RKO (cell line): Measurements from ENCODE around the gene NBEAL2.

Source experiments
- DNase-seq: peaks from one replicate; pipeline ENCODE4 v3.0.0-alpha.2; 2016; ENCODE audit warnings: low spot score

Gene NBEAL2

DNA sequence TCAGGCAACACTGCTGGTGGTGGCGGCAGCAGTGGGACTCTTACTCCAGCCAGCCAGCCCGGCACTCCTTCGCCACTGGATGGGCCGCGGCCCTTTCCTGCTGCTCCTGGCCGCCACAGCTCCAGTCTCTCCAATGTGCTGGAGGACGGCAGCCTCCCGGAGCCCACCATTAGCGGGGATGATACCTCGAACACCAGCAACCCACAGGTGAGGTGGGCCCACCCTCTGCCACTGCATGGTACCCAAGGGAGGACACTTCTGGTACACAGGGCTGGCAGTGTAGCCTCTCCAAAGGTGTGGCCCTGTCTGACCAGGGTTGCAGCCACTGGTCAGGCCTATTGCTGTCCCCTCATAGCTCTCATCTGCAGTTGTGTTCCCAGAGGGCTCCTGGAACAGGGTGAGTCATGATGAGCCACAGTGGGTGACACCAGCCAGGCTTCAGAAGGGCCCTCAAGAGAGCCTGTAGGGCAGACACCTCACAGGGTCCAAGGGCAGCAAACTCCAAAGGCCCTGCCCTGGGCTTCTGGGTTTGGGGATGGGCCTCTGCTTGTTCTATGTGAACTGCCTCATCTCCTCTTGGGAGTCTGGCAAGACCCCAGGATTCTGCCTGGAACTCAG lies 20.8 kb downstream of the NBEAL2 start:
- peak; percentile 64 for DNase-seq

DNA sequence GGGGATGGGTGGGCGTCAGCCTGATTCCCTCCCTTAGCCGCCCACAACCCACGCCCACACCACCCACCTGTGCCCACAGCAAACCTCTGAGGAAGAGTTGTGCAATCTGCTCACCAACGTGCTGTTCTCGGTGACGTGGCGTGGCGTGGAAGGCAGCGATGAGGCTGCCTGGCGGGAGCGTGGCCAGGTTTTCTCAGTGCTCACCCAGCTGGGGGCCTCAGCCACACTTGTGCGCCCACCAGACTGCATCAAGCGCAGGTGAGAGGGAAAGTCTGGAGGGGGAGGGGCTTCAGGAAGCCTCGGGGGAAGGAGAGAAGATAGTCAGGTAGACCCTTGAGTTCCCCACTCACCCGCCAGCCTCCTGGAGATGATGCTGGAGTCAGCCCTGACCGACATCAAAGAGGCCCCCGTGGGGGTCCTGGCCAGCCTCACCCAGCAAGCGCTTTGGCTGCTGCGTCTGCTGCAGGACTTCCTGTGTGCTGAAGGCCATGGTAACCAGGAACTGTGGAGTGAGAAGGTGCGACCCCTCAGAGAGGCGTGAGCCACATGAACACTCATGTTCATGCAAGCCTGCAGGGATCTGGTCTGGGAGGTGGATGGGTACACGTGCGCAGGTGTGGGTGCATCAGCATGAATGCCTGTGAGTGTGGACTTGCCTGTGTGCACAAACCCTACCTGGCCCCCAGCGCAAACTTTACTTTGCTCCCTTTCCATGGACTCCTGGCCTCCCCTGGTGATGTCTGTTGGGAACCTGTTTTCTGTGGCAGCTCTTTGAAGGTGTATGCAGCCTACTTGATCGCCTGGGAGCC lies 21.7 kb downstream of the NBEAL2 start:
- DNase-seq: no peak

DNA sequence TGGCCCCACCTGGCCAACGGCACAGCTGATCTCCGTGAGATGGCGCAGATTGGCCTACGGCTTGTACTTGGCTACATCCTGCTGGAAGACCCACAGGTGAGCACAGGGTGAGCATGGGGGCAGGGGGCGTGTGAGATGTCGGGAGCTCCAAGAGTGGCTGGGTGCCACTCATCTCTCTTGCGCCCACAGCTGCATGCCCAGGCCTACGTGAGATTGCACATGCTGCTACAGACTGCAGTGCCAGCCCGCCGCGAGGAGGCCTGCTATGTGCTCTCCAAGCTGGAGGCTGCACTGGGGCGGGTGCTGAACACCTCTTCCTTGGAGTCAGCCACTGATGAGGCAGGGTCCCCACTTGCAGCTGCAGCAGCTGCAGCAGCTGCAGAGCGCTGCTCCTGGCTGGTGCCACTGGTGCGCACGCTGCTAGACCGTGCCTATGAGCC lies 22.3 kb downstream of the NBEAL2 start:
- DNase-seq: no peak

DNA sequence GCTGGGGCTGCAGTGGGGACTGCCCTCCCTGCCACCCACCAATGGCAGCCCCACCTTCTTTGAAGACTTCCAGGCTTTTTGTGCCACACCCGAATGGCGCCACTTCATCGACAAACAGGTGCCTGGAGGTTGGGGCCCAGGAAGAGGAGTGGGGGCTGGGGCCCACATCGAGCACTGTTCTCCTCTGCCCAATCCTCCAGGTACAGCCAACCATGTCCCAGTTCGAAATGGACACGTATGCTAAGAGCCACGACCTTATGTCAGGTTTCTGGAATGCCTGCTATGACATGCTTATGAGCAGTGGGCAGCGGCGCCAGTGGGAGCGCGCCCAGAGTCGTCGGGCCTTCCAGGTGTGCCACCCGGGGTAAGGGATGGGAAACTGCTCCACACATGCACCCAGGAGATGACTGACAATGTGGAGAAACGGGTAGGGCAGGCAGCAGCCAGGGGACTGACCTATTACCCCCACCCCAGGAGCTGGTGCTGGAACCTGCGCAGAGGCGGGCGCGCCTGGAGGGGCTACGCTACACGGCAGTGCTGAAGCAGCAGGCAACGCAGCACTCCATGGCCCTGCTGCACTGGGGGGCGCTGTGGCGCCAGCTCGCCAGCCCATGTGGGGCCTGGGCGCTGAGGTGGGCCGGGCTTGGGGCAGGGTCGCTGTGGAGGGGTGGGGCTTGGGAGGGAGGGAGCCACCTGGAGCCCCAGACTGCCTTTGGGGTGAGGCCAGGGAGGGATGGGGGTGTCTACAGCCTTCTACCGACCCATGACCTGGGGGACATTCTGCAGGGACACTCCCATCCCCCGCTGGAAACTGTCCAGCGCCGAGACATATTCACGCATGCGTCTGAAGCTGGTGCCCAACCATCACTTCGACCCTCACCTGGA lies 22.9 kb downstream of the NBEAL2 start:
- no peak for DNase-seq

DNA sequence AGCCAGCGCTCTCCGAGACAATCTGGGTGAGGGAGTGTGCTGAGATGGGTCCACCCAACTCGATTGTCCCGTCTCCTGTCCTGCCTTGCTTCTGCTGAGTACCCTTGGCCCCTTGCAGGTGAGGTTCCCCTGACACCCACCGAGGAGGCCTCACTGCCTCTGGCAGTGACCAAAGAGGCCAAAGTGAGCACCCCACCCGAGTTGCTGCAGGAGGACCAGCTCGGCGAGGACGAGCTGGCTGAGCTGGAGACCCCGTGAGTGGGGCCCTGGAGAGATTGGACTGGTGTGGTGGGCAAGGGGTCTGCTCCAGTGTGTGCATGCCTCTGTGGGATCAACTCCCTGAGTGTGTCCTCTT lies 23.6 kb downstream of the NBEAL2 start:
- no peak for DNase-seq

DNA sequence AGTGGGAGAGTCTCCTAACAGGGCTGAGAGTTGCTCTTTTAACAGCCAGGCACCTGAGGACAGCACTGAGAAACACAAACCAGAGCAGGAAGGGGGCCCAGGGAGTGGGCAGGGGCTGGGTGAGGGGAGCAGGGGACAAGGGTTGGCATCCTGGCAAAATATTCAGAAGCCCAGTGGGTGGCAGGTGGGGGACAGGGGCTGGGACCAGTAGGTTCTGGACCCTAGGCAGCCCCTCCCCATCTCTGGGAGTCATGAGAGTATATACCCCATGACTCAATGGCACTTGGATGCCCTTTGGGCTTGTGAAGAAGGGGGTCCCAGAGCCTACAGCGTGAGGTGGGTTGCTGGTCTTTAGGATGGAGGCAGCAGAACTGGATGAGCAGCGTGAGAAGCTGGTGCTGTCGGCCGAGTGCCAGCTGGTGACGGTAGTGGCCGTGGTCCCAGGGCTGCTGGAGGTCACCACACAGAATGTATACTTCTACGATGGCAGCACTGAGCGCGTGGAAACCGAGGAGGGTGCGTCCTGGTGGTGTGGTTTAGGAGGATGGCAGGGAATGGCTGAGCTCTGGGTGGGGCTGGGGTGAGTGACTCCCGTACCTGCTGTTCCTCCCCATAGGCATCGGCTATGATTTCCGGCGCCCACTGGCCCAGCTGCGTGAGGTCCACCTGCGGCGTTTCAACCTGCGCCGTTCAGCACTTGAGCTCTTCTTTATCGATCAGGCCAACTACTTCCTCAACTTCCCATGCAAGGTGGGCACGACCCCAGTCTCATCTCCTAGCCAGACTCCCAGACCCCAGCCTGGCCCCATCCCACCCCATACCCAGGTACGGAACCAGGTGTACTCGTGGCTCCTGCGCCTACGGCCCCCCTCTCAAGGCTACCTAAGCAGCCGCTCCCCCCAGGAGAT lies 24.2 kb downstream of the NBEAL2 start:
- DNase-seq: no peak

DNA sequence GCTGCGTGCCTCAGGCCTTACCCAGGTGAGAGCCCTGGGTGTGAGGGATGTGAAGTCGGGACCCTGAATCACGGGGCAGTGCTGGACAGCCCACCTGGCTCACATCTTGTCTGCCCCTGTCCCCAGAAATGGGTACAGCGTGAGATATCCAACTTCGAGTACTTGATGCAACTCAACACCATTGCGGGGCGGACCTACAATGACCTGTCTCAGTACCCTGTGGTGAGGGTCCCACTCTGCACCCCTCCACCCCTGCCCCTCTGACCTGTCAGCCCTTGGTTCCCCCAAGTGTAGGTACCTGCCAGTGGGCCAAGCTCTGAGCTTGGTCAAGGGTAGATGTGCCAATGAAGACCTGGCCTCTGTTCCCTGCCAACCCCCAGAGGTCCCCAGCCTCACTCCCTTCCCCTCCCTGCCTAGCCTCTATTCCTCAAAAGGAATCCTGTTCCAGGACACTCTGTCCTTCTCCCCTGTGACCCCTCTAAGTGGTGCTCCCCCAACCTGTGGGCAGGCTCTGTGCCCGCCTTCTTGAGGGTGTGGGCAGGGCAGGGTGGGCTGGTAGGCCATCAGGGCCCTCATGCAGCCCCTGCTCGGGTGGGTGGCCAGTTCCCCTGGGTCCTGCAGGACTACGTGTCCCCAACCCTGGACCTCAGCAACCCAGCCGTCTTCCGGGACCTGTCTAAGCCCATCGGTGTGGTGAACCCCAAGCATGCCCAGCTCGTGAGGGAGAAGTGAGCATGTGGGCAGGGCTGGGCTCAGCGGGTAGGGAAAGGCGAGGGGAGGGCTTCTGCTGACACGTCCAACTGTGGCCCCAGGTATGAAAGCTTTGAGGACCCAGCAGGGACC lies 25.1 kb downstream of the NBEAL2 start:
- no peak for DNase-seq

DNA sequence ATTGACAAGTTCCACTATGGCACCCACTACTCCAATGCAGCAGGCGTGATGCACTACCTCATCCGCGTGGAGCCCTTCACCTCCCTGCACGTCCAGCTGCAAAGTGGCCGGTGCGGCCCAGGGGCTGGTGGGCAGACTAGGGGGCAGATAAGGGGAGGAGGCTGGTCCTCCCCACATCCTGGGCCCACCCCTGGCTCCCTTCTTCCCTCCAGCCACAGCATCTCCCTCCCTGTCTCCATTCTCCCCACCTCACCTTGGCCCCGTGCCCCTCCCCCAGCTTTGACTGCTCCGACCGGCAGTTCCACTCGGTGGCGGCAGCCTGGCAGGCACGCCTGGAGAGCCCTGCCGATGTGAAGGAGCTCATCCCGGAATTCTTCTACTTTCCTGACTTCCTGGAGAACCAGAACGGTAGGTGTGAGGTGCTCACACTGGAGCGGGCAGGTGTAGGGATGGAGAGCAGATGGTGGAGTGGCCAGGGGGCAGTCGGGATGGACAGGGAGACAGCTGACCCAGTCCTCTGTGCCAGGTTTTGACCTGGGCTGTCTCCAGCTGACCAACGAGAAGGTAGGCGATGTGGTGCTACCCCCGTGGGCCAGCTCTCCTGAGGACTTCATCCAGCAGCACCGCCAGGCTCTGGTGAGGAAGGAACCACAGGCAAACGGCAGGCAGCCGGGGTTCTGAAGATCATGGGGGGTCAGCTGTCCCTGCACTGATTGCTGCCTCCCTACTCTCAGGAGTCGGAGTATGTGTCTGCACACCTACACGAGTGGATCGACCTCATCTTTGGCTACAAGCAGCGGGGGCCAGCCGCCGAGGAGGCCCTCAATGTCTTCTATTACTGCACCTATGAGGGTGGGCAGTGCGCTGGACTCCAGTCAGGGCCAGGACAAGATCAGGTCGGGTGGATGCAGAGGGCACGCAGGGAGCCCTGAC lies 26.0 kb downstream of the NBEAL2 start:
- DNase-seq: no peak

DNA sequence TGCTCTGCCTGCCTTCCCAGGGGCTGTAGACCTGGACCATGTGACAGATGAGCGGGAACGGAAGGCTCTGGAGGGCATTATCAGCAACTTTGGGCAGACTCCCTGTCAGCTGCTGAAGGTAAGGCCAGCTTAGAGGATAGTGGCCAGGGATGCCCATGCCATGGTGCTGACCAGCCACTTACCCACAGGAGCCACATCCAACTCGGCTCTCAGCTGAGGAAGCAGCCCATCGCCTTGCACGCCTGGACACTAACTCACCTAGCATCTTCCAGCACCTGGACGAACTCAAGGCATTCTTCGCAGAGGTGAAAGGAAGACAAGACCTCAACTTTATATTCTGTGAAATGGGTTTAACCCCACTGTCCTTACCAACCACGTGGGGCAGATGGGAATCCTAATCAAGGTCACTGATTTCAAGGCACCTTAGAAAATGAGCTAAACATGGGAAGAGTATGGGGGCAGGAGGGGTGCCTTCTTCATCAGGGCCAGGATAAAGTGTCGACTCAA lies 26.7 kb downstream of the NBEAL2 start:
- no peak for DNase-seq

DNA sequence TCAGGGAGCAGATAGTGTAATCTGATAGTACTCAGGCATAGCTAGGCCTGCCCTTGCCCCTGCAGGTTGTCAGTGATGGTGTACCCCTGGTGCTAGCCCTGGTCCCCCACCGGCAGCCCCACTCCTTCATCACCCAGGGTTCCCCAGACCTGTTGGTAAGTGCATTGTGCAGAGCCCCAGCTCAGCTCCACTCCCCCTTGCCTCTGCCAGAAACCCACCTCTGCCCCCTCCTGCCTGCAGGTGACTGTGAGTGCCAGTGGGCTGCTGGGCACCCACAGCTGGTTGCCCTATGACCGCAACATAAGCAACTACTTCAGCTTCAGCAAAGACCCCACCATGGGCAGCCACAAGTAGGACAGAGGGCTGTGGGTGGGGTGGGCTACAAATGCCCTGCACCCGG lies 27.5 kb downstream of the NBEAL2 start:
- no peak for DNase-seq

DNA sequence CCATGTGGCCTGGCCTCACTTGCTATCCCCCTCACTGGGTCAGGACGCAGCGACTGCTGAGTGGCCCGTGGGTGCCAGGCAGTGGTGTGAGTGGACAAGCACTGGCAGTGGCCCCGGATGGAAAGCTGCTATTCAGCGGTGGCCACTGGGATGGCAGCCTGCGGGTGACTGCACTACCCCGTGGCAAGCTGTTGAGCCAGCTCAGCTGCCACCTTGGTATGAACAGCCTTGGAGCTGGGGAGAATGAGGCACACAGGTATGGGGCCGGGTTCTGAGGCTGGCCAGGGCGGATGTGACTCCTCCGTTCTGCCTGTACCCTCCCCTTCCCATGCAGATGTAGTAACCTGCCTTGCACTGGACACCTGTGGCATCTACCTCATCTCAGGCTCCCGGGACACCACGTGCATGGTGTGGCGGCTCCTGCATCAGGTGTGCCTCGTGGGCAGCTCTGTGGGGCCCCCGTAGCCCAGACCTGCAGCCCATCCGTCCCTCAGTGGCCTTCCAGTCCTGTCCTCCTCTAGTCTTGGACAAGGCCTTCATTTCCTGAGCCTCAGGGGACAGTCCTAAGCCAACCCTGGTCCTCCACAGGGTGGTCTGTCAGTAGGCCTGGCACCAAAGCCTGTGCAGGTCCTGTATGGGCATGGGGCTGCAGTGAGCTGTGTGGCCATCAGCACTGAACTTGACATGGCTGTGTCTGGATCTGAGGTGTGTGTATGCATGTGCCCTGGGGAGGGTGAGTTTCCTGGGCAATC lies 28.2 kb downstream of the NBEAL2 start:
- DNase-seq: no peak

DNA sequence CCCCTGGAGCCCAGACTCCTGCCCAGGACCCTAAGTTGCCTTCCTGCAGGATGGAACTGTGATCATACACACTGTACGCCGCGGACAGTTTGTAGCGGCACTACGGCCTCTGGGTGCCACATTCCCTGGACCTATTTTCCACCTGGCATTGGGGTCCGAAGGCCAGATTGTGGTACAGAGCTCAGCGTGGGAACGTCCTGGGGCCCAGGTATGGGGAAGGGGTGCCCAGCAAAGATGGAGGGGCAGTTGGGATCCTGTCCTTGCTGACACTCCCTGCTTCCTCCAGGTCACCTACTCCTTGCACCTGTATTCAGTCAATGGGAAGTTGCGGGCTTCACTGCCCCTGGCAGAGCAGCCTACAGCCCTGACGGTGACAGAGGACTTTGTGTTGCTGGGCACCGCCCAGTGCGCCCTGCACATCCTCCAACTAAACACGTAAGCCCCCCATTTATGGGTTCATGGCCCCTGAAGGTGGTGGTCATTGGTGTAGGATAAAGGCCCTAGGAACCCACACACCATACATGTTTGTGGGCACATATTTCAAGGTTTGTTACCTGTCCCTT lies 28.8 kb downstream of the NBEAL2 start:
- no peak for DNase-seq

DNA sequence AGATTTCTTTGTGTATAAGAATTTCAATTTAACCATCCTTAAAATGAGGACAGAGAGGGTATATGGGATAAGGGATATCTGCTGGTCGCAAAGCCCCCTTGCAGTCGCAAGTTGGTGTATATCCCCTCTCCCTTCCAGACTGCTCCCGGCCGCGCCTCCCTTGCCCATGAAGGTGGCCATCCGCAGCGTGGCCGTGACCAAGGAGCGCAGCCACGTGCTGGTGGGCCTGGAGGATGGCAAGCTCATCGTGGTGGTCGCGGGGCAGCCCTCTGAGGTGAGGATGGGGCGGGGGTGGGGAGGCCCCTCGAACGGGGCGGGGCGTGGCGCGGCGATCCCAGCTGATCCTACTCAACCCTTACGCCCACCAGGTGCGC lies 29.4 kb downstream of the NBEAL2 start:
- DNase-seq: no peak

DNA sequence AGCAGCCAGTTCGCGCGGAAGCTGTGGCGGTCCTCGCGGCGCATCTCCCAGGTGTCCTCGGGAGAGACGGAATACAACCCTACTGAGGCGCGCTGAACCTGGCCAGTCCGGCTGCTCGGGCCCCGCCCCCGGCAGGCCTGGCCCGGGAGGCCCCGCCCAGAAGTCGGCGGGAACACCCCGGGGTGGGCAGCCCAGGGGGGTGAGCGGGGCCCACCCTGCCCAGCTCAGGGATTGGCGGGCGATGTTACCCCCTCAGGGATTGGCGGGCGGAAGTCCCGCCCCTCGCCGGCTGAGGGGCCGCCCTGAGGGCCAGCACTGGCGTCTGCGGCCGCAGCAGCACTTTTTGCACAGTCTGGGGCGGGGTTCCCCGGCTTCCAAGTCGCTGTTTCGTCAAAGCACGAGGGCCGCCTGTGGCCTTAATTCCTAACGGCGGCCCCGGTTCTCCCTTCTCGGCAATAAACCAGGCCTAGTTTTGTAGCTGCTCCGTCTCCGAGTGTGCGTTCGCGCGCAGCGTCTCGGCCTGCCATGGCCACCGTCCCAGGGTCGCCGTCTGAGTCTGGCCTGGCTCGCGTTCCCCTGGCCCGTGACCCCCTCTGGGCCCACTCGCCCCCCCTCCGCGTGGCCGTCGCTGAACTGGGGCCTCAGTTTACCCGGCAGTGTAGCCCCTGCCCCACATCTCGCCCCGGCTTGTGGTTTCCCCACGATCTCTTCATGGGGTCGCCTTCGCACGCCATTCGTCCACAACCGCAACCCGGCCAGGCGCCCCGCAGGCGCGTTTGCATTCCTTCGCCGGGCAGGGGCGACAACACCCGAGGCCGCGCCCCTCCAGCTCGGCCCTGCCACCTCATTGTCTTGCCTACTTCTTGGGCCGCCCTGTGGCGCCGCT lies 30.0 kb downstream of the NBEAL2 start:
- no peak for DNase-seq

DNA sequence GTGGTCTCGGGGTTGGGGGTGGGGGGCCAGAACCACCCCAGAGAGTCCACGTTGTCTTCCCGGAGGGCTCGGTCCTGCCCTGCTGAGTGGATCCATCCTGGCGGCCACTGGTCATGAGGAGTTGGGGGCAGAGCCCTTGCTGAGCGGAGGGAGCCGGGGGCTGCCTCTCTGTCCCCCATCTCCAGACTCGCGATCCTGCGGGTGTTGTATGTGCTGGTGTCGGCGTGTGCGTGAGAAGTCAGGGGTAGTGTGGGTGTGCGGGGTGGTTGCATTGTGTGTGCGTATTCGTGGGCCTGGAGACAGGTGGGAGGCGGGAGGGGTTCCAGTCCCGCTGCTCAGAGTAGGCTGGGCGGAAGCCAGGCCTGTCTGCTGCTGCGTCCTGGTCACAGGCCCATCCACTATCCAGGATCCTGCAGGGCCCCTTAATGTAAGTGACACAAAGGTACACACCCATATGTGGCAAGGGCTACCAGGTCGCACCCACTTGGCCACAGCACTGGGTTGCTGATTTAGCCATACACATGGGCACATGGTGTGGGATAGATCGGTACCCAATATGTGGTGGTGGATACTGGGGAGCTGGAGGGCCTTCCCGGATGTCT lies 30.7 kb downstream of the NBEAL2 start:
- no peak for DNase-seq

DNA sequence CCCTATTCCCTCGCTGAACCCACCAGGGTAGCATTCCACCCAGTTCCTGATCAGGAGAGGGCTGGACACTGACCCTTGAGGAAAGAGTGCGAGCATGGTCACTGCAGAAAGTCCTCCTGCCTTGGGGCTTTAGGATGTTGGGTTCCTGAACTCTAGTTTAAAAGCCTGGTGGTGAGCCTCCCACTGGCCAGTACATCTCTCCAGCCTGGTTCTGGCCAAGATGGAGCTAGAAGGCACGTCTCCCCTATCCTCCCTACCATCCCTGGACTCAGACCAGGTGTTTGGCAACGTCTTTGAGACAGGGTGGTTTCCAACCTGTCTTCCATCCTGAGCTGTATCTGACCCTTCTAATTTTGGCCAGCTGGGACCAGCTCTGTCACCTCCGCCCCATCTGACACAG lies 31.4 kb downstream of the NBEAL2 start:
- no peak for DNase-seq

DNA sequence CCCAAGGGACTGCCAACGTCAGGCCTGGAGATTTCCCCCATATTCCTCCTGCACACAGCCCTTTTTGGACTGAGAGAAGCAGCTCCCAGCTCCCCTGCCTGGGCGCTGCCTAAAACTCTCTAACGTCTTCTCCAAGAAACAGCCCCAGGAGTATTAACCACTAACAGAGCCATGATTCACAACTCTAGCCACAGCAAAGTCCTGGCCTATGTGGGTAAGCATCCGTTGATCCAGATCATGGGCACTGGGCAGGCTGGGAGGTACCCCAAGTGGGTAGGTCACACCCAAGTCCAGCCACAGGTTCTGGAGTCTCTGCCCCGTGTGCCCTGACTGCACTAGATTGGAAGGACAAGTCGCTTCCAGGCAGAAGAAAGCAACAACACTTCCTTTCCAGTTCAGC lies 31.9 kb downstream of the NBEAL2 start:
- DNase-seq: no peak
